Neuronal stem cell (in vitro differentiated cells): ENCODE data around the gene SUCLG1.

Experiments
- DNase-seq: peaks from one replicate; pipeline ENCODE4 v3.0.0-alpha.2; 2013; ENCODE audit warnings: low spot score
- H2AFZ ChIP-seq: one replicate; pipeline ENCODE4 v1.6.1; 2013; ENCODE audit warnings: mild to moderate bottlenecking, low read length, inconsistent platforms
- H2AK5ac ChIP-seq: 2 replicates; pipeline ENCODE4 v1.6.1; 2013; ENCODE audit warnings: low read depth, mild to moderate bottlenecking, inconsistent platforms, low read length, moderate library complexity, mixed read lengths
- H2BK120ac ChIP-seq: 2 replicates; pipeline ENCODE4 v1.6.1; 2013; ENCODE audit warnings: low read depth, mild to moderate bottlenecking, inconsistent platforms, low read length, moderate library complexity, mixed read lengths
- H2BK12ac ChIP-seq: one replicate; pipeline ENCODE4 v1.6.1; 2013; ENCODE audit warnings: low read length, inconsistent platforms
- H2BK15ac ChIP-seq: 2 replicates; pipeline ENCODE4 v1.6.1; 2013; ENCODE audit warnings: mild to moderate bottlenecking, low read length, inconsistent platforms, mixed read lengths
- H2BK5ac ChIP-seq: one replicate; pipeline ENCODE4 v1.6.1; 2013; ENCODE audit warnings: inconsistent platforms, mild to moderate bottlenecking, low read length, moderate library complexity
- H3K14ac ChIP-seq: one replicate; pipeline ENCODE4 v1.6.1; 2013; ENCODE audit warnings: low read length, inconsistent platforms
- H3K18ac ChIP-seq: 2 replicates; pipeline ENCODE4 v1.6.1; 2013; ENCODE audit warnings: low read length, inconsistent platforms
- H3K23ac ChIP-seq: 2 replicates; pipeline ENCODE4 v1.6.1; 2013; ENCODE audit warnings: low read depth, mild to moderate bottlenecking, mixed read lengths, low read length, inconsistent platforms; ENCODE audit not compliant: poor library complexity
- H3K27ac ChIP-seq: replicated peaks from 3 replicates; pipeline ENCODE4 v1.5.1; 2013; ENCODE audit warnings: low read length, inconsistent platforms
- H3K27me3 ChIP-seq, 3 experiments: 2 replicates each; pipeline ENCODE4 v1.6.1; 2013; ENCODE audit warnings: low read length in 3 of 3, mild to moderate bottlenecking in 2 of 3, inconsistent platforms in 1 of 3, low read depth in 1 of 3, mixed read lengths in 1 of 3, moderate library complexity in 1 of 3; ENCODE audit not compliant: control insufficient read depth in 3 of 3, insufficient read depth in 3 of 3
- H3K36me3 ChIP-seq, 2 donors: replicated peaks in 1 of 2; 2 replicates each; pipeline ENCODE4 v1.6.1; 2013; ENCODE audit warnings: low read length in 2 of 2; ENCODE audit not compliant: control insufficient read depth in 2 of 2, insufficient read depth in 2 of 2
- H3K4ac ChIP-seq: 2 replicates; pipeline ENCODE4 v1.6.1; 2013; ENCODE audit warnings: inconsistent platforms, mild to moderate bottlenecking, low read length, moderate library complexity
- H3K4me1 ChIP-seq, 2 donors: 1 replicate in 1 of 2; 2 replicates in 1 of 2; pipeline ENCODE4 v1.6.1; 2013; ENCODE audit warnings: low read length in 2 of 2, low read depth in 1 of 2; ENCODE audit not compliant: control insufficient read depth in 2 of 2, insufficient read depth in 1 of 2
- H3K4me2 ChIP-seq: one replicate; pipeline ENCODE4 v1.6.1; 2013; ENCODE audit warnings: mild to moderate bottlenecking, low read length, inconsistent platforms; ENCODE audit not compliant: insufficient read depth, poor library complexity, severe bottlenecking
- H3K4me3 ChIP-seq, 2 donors: 2 replicates each; pipeline ENCODE4 v1.5.1; 2013; ENCODE audit warnings: low read length in 2 of 2, mild to moderate bottlenecking in 2 of 2, inconsistent platforms in 1 of 2, moderate library complexity in 1 of 2
- H3K79me1 ChIP-seq: one replicate; pipeline ENCODE4 v1.6.1; 2013; ENCODE audit warnings: low read depth, mild to moderate bottlenecking, inconsistent platforms, low read length, moderate library complexity
- H3K9ac ChIP-seq: one replicate; pipeline ENCODE4 v1.6.1; 2013; ENCODE audit warnings: mild to moderate bottlenecking, low read depth, low read length, inconsistent platforms; ENCODE audit not compliant: poor library complexity
- H3K9me3 ChIP-seq, 2 donors: replicated peaks in 1 of 2; 2 replicates each; pipeline versions ENCODE3 to v1.6.1; 2013; ENCODE audit warnings: low read length in 2 of 2, mild to moderate bottlenecking in 2 of 2, inconsistent platforms in 1 of 2, low read depth in 1 of 2, mixed read lengths in 1 of 2, moderate library complexity in 1 of 2; ENCODE audit not compliant: control insufficient read depth in 2 of 2, insufficient read depth in 1 of 2
- H4K8ac ChIP-seq: one replicate; pipeline ENCODE4 v1.6.1; 2013; ENCODE audit warnings: low read depth, mild to moderate bottlenecking, inconsistent platforms, low read length, moderate library complexity
- H4K91ac ChIP-seq: one replicate; pipeline ENCODE4 v1.6.1; 2013; ENCODE audit warnings: low read length, low read depth, mild to moderate bottlenecking, inconsistent platforms; ENCODE audit not compliant: poor library complexity
- WGBS, 2 donors: extraction: QIAGEN DNeasy Blood & Tissue Kit; methylation state at CpG; one replicate each; pipeline ENCODE4 v1.1.7; 2013; ENCODE audit warnings: missing lambda C conversion rate in 2 of 2, mixed read lengths in 1 of 2; ENCODE audit not compliant: insufficient read length in 2 of 2, insufficient replicate concordance in 1 of 2; ENCODE audit errors: extremely low coverage in 2 of 2; 5-methylcytosine and 5-hydroxymethylcytosine counted together

The SUCLG1 gene

GRCh38 chr2:84491741-84492140 lies 32.7 kb upstream of the SUCLG1 start:
- Histone ChIP-seq H3K4me1 (peaks cover 4 to 9% of the 10 kb centered on the region in 2 donors), H3K27me3 (no peaks in the 10 kb centered on the region), H3K18ac (no peak overlapping the region), H2BK12ac (no peak overlapping the region), H3K4me2 (no peak overlapping the region), H3K14ac (no peak overlapping the region), H3K36me3 (no peaks in the 10 kb centered on the region), H2BK15ac (no peak overlapping the region), H2AK5ac (no peak overlapping the region), H3K79me1 (no peaks in the 10 kb centered on the region), H3K4me3 (no peak overlapping the region), H4K8ac (no peak overlapping the region), H3K23ac (no peak overlapping the region), H2AFZ (no peak overlapping the region), H3K9me3 (peaks cover 0 to 2% of the 10 kb centered on the region in 2 donors), H3K27ac (no peak overlapping the region), H2BK120ac (no peak overlapping the region), H2BK5ac (no peak overlapping the region), H3K9ac (no peak overlapping the region), H3K4ac (no peak overlapping the region), H4K91ac (no peak overlapping the region)
- no CpG with 5 or more reads among the region's 6 CpGs for WGBS, 2 donors
- no peak for DNase-seq

GRCh38 chr2:84491256-84491655 lies 32.2 kb upstream of the SUCLG1 start:
- H3K18ac ChIP-seq = no peak overlapping the region
- no peak overlapping the region for H3K14ac ChIP-seq
- H2BK12ac ChIP-seq = no peak overlapping the region
- H2BK15ac ChIP-seq = no peak overlapping the region
- H4K91ac ChIP-seq = no peak overlapping the region
- no peak overlapping the region for H4K8ac ChIP-seq
- no peak overlapping the region for H2AFZ ChIP-seq
- DNase-seq = no peak
- no peak overlapping the region for H3K4me3 ChIP-seq
- H3K4me1 ChIP-seq = peaks cover 4 to 9% of the 10 kb centered on the region in 2 donors
- no peak overlapping the region for H2BK5ac ChIP-seq
- H3K27ac ChIP-seq = no peak overlapping the region
- no peak overlapping the region for H3K4me2 ChIP-seq
- H3K36me3 ChIP-seq = no peaks in the 10 kb centered on the region
- H2BK120ac ChIP-seq = no peak overlapping the region
- no peak overlapping the region for H3K4ac ChIP-seq
- H3K9ac ChIP-seq = no peak overlapping the region
- H2AK5ac ChIP-seq = no peak overlapping the region
- H3K27me3 ChIP-seq = no peaks in the 10 kb centered on the region
- H3K23ac ChIP-seq = no peak overlapping the region
- WGBS, 2 donors = no CpG with 5 or more reads among the region's 2 CpGs
- peaks cover 0 to 2% of the 10 kb centered on the region in 2 donors for H3K9me3 ChIP-seq
- H3K79me1 ChIP-seq = no peaks in the 10 kb centered on the region

- Histone ChIP-seq H3K36me3 (no peaks in the 10 kb centered on the region), H2BK15ac (no peak overlapping the region), H3K4me2 (no peak overlapping the region), H2BK120ac (no peak overlapping the region), H3K18ac (no peak overlapping the region), H3K79me1 (no peaks in the 10 kb centered on the region), H3K9me3 (no peaks in the 10 kb centered on the region), H3K27ac (no peak overlapping the region), H2BK12ac (no peak overlapping the region), H4K8ac (no peak overlapping the region), H2BK5ac (no peak overlapping the region), H3K23ac (no peak overlapping the region), H3K4me1 (peaks cover 4% of the 10 kb centered on the region in 2 donors), H2AFZ (no peak overlapping the region), H3K4ac (no peak overlapping the region), H3K9ac (no peak overlapping the region), H4K91ac (no peak overlapping the region), H3K4me3 (no peak overlapping the region), H2AK5ac (no peak overlapping the region), H3K14ac (no peak overlapping the region), H3K27me3 (peaks cover 0 to 7% (median 0%) of the 10 kb centered on the region in 3 experiments)
- no CpG with 5 or more reads among the region's 3 CpGs for WGBS, 2 donors
- DNase-seq = no peak
Observed at GRCh38 chr2:84487298-84487996, 28.4 kb upstream of the SUCLG1 start.

GRCh38 chr2:84486441-84487115 lies 27.5 kb upstream of the SUCLG1 start:
- H3K18ac ChIP-seq = no peak overlapping the region
- no peak overlapping the region for H3K4me2 ChIP-seq
- peaks cover 4 to 5% of the 10 kb centered on the region in 2 donors for H3K4me1 ChIP-seq
- no peak overlapping the region for H3K14ac ChIP-seq
- no peak overlapping the region for H4K8ac ChIP-seq
- no peak overlapping the region for H3K4me3 ChIP-seq
- H3K36me3 ChIP-seq = no peaks in the 10 kb centered on the region
- no peak overlapping the region for H2AFZ ChIP-seq
- no peaks in the 10 kb centered on the region for H3K79me1 ChIP-seq
- no peak overlapping the region for H3K4ac ChIP-seq
- DNase-seq = no peak
- WGBS, 2 donors = no CpG with 5 or more reads among the region's 2 CpGs
- no peak overlapping the region for H4K91ac ChIP-seq
- no peak overlapping the region for H2BK5ac ChIP-seq
- H2BK120ac ChIP-seq = no peak overlapping the region
- no peaks in the 10 kb centered on the region for H3K9me3 ChIP-seq
- H2BK12ac ChIP-seq = no peak overlapping the region
- no peak overlapping the region for H3K27ac ChIP-seq
- no peak overlapping the region for H2BK15ac ChIP-seq
- H3K23ac ChIP-seq = no peak overlapping the region
- peaks cover 0 to 7% (median 0%) of the 10 kb centered on the region in 3 experiments for H3K27me3 ChIP-seq
- no peak overlapping the region for H3K9ac ChIP-seq
- no peak overlapping the region for H2AK5ac ChIP-seq
